ENCODE data around the gene CCDC187.

Gene CCDC187

DNA sequence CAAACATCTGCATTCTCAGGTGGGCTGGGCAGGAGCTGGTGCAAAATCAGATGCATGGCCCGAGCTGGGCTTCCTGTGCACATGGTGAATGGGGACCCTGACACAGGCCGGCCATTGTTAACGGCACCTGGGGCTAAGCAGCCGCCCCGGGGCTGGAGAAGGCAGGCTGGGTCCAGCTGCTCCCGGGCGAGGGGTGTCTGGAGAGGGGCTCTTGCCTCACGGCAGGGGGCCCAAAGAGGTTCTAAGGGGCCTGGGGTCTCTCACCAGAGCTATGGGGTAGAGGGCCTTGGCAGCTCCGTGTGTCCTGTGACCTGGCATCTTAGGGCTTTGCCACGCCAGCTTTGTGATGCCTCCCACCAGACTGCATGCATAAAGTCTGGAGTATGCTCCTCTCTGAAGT lies 53.2 kb downstream of the CCDC187 start:
- no peak for DNase-seq

- DNase-seq, result no peak
Measured at GRCh38 chr9:136249877-136250559, 53.9 kb downstream of the CCDC187 start.

- no peak for DNase-seq
Measured at GRCh38 chr9:136248951-136249876, 54.7 kb downstream of the CCDC187 start.

- DNase-seq, result no peak
Measured at GRCh38 chr9:136247947-136248637, 55.8 kb downstream of the CCDC187 start.

DNA sequence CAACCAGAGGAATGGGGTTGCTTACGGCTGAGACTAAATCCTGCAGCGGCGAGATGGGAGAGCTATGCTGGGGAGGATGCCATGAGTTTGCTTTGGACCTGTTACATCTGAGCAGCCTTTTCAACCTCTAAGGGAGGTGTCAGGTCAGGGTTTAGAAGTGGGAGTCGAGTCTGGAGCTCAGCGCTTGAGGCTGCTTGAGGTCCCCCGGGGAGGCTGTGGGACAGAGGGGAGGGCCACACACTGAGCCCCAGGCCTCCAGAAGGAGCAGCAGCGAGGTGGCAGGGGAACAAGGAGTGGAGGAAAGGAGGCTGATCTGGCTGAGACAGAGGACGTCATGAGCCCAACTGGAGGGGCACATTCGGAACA lies 56.4 kb downstream of the CCDC187 start:
- DNase-seq, result no peak

GRCh38 chr9:136246849-136247550 lies 56.9 kb downstream of the CCDC187 start:
- no peak for DNase-seq

GRCh38 chr9:136245219-136246150 lies 58.4 kb downstream of the CCDC187 start, which contains the start of gene QSOX2:
QSOX2 (minus strand) TSS chr9:136245812; CDS start chr9:136245803, 9 bp downstream.
- DNase-seq, result peak; percentile 79

- no peak for DNase-seq
Measured at GRCh38 chr9:136244969-136245218, 59.0 kb downstream of the CCDC187 start.

GRCh38 chr9:136244122-136244968 lies 59.5 kb downstream of the CCDC187 start:
- DNase-seq, result peak; percentile 48

- DNase-seq, result no peak
Measured at GRCh38 chr9:136243631-136244030, 60.3 kb downstream of the CCDC187 start.

DNA sequence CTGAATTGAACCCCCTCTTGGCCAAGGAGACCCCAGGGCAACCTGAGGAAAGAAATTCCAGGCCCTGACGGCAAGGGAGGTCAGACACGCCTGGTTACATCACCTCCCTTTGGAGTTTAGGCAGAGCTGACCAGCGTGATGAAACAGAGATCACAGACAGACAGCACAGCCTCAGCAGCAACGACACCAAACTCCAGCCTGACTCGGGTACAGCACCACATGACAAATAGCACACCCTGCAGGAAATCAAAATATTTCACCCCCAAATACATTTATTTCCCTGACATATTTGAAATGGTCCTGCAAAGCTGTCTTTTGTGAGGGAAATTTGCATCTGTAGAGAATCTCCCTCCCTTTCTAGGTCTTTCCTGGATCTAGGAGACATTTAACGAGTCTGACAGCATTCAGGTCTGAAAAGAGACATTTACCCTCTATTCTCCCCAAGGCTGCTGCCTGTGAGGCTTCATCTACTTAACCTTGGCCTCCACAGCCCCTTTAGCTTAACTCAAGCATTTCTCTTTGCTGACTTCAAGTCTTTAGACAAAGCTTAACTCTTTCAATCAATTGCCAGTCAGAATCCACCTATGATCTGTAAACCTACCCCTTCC lies 60.9 kb downstream of the CCDC187 start:
- no peak for DNase-seq

DNA sequence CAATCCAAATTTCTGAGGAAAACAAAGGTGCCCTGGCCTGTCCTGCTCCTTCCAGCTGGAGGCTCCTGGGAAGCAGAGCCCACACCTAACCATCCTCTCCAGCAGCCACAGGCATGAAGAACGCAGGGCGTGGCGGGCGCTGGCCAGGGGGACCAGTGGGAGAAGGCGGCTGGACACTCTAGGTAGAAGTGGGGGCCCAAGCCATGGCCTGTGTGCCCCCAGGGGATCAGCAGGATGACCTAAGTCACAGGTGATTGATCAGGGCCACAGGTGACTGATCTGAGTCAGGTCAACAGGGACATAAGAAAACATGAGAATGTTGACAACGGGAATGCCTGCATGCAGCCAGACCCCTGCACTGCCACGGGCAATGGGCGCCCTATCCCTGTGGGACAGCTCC lies 61.6 kb downstream of the CCDC187 start:
- no peak for DNase-seq

DNA sequence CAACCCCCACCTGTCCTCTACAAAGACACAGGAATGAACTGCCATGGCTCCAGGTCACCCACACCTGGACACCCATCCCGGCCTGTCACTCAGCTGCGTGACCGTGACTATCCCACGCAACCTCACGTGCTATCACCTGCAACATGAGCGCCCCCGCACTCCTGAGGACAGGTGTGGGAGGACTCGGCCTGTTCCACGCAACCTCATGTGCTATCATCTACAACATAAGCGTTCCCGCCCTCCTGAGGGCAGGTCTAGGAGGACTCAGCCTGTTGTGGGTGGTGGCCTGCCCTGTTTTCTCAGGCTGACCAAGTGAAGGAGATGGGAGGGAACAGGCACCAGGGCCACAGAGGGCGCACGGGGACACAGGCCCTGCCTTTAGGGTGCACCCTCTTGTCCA lies 62.4 kb downstream of the CCDC187 start:
- DNase-seq, result no peak

GRCh38 chr9:136240941-136241340 lies 63.0 kb downstream of the CCDC187 start:
- no peak for DNase-seq

DNA sequence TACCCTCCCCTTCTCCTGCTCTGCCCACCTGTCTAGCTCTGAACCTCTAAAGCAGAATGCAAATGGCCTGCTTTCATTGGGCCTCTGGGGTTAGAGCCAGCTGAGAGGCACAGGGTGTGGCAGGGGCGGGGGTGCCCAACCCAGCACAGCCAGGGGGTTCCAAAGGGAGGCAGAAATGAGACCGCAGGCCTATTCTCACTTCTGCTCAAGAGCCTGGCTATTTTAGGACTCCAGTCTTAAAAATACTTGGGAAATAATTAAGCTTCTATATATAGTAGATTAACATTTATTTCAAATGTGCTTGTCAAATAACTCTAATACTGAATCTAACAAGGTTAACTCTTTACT lies 63.9 kb downstream of the CCDC187 start:
- peak; percentile 59 for DNase-seq

DNA sequence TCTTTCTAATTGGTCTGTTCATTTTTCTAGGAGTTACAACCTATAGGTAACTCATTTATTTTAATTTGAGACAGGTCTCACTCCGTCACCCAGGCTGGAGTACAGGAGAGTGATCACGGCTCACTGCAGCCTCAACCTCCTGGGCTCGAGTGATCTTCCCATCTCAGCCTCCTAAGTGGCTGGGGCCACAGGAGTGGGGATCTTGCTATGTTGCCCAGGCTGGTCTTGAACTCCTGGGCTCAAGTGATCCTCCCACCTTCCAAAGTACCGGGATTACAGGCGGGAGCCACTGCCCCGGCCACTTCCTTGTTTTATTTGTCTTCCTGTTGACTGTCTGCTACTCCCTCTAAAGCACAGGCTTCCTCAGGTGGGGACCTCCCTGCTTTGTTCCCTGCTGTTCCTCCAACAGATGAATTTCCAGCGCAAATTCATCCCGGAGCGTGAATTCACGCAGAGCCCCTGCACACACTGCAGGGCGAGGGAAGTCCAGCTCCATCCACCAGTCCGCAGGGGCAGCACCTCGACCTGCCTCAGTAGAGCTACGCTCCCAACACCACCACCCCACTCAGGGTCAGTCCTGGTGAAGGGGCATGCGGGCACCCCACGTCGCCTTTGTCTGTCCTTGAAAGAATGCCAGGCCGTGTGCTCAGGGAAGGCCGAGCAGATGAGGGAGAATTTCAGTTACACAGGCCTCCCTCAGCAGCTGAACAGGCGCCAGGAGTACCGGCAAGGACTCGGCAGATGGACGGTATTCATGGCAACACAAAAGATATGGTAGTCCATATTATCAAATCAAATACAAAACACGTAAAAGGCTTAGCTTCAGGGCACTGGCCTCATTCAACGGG lies 64.5 kb downstream of the CCDC187 start:
- DNase-seq, result no peak

DNA sequence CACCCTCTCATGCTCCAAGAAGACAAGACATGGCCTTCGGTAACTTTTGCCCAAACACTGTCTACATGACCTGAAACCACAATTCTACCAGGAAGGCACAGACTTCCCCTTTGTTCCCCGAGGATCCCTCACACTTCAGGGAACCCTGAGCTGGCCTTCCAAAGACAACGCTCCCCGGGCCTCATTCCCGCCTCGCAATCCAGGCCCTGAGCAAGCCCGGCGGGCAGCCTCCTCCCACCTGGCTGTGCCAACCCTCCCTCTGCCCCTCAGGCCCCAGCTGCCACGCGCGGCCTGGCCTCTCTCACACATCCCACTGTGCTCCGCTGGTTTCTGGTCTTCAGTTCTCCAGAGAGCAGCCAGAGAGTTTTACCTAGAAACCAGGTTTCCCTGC lies 65.6 kb downstream of the CCDC187 start:
- DNase-seq, result no peak

DNA sequence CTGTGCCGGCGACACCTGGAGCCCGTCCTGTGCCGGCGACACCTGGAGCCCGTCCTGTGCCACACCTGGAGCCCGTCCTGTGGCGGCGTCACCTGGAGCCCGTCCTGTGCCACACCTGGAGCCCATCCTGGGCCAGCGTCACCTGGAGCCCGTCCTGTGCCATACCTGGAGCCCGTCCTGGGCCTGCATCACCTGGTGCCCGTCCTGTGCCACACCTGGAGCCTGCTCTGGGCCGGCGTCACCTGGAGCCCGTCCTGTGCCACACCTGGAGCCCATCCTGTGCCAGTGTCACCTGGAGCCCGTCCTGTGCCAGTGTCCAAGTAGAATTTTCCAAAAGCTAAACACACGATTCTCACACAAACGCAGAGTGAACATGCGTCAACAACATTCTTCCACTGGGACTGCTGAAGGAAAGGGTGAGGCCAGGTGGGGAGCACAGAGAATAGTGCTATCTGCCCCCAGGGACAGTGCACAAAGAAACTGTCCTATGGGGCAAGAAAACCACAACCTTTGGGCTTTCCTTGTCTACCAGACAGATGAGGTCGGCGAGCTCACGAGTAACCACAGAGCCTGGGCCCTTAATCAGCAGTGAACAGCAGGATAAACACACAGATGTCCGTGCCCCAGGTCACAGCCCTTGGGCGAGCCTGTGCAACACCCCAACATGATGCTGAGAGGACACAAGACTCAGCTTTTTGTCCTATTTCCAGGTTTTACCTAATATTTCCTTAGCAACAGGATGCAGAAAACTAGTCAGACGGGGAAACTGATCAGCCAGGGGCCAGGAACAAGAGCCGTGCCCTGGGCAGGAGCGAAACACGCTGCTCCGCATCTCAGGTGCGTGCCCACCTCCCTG lies 66.2 kb downstream of the CCDC187 start:
- no peak for DNase-seq

All from CD4-positive, alpha-beta T cell treated with Interferon gamma for 1 hour (primary cell).